SW 1271 (cell line): Measurements from ENCODE around the gene ACOT12.

Experiments used
- DNase-seq, 2 experiments: peaks; one replicate each; lab custom pipeline; 2025; lab: John Stamatoyannopoulos, UW

ACOT12 gene

GRCh38 chr5:81288021-81288433 is 105.9 kb downstream of the ACOT12 start:
- DNase-seq: no peak

- DNase-seq: no peak
Measured at GRCh38 chr5:81286059-81286617, 107.8 kb downstream of the ACOT12 start.

- no peak for DNase-seq
Measured at GRCh38 chr5:81283976-81284375, 110.0 kb downstream of the ACOT12 start.
